RWPE1 (cell line): Measurements from ENCODE around the gene TDRD3.
"Not testable (repeated sequence)": the region's sequence is repeated elsewhere in the genome, so short reads cannot be mapped to it uniquely, and the experiment has no call there.

Experiments used
- CTCF ChIA-PET: fragments of 350-600 bp; sonication (Branson Sonifier 250); formaldehyde crosslinking; extraction: SDS; loops from one replicate; lab custom pipeline; 2021; lab: Yijun Ruan, JAX
- POLR2A ChIA-PET: fragments of 400-600 bp; formaldehyde crosslinking; extraction: SDS; loops from one replicate; lab custom pipeline; 2020; ENCODE audit warnings: antibody characterized with exemption; ENCODE audit not compliant: low non-redundant PET; lab: Yijun Ruan, JAX
- DNase-seq: peaks from one replicate; pipeline ENCODE4 v3.0.0; 2012; ENCODE audit warnings: low spot score
- H3K27ac ChIP-seq: fragments of 450-650 bp; 2 replicates; pipeline ENCODE4 v1.5.1; 2017
- TF ChIP-seq, protein P1 (sequence below): fragments of 450-650 bp; conservative IDR thresholded peaks from 2 replicates; pipeline ENCODE4 v1.5.1; 2017; ENCODE audit warnings: low read depth, mild to moderate bottlenecking

Gene TDRD3

DNA sequence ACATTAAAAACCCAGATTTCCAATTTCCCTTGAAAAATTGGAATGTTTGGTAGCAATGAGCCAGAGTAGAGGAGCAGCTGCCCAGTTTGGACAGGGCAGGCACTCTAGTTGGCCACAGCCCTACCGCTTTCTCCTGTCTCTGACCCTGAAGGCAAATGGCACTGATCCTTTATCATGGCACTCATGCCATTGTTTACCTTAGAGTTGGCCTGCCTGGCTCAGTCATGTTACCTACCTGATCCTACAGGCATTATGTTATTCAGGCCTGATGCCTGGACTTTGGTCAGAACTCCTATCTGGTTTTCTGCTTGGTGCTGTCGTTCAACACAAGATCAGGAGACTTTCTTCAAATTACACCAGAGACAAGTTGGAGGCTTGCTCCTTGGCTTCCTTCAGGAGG, 24.9 kb upstream of the TDRD3 start:
- CTCF ChIA-PET = no interaction called here
- TF ChIP-seq, protein P1, sequence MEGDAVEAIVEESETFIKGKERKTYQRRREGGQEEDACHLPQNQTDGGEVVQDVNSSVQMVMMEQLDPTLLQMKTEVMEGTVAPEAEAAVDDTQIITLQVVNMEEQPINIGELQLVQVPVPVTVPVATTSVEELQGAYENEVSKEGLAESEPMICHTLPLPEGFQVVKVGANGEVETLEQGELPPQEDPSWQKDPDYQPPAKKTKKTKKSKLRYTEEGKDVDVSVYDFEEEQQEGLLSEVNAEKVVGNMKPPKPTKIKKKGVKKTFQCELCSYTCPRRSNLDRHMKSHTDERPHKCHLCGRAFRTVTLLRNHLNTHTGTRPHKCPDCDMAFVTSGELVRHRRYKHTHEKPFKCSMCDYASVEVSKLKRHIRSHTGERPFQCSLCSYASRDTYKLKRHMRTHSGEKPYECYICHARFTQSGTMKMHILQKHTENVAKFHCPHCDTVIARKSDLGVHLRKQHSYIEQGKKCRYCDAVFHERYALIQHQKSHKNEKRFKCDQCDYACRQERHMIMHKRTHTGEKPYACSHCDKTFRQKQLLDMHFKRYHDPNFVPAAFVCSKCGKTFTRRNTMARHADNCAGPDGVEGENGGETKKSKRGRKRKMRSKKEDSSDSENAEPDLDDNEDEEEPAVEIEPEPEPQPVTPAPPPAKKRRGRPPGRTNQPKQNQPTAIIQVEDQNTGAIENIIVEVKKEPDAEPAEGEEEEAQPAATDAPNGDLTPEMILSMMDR = no peak
- H3K27ac ChIP-seq = no peak overlapping the region
- no peak for DNase-seq
- POLR2A ChIA-PET = no interaction called here

DNA sequence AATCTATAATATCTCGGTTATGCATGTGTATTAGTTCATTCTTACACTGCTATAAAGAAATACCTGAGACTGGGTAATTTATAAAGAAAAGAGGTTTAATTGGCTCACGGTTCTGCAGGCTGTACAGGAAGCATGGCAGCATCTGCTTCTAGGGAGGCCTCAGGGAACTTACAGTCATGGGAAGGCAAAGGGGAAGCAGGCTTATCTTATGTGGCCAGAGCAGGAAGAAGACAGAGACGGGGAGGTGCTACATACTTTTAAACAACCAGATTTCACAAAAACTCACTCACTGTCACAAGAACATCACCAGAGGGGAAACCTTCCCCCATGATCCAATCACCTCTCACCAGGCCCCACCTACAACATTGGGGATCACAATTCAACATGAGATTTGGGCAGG, 17.7 kb upstream of the TDRD3 start:
- DNase-seq, H3K27ac ChIP-seq, POLR2A ChIA-PET, CTCF ChIA-PET: not testable (repeated sequence)

DNA sequence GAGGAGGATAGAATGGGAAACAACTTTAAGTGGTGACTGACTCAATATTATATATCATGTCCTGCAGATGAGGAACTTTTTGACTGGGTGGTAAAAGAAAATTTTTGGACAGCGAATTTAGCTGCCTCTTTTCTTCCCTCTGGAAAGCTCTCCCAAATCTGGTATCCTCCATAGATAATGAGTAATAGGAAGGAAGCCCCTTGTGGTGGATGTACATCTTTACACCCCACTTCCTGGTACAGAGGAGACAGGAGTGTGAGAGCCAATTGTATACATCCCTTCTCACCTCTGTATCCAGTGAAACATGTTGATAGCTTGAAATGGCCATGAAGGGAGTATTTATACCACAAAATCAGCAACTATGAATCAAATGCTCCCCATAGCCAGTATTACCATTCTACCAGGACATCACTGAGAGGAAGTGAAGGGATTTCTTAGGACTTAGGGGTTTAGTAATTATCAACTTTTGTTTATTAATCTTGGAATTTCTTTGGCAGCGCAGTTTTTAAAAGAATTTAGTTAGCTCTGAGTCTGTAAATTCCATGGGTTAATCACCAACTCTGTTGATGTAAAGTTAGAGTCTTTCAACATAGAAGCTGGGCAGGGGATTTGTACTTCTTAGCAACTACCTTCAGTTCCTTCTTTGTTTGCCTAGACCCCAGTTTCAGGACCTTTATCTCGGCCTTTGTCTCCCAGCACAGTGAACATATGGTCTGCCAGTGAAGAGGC, 17.0 kb upstream of the TDRD3 start:
- no peak for DNase-seq
- POLR2A ChIA-PET = no interaction called here
- TF ChIP-seq, protein P1 = no peak
- CTCF ChIA-PET = no interaction called here
- H3K27ac ChIP-seq = no peak overlapping the region

DNA sequence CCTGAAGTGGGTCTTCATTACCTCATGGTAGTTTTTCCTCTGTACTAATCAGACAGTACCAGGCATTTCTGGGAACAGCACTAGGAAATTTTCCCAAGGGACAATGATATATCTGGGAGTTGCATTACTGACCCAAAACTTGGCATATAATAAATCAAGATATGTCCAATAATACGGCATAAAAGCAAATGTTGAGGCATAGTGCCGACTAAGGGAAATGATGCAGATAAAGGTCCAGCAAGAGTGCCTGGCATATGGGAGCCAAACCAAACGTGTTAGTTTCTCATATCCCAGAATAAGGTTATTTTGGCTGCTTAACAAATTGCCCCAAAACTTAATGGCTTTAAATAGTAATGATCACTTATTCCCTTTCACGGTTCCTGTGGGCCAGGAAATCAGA, 12.1 kb upstream of the TDRD3 start:
- no peak for DNase-seq
- POLR2A ChIA-PET = no interaction called here
- CTCF ChIA-PET = no interaction called here

DNA sequence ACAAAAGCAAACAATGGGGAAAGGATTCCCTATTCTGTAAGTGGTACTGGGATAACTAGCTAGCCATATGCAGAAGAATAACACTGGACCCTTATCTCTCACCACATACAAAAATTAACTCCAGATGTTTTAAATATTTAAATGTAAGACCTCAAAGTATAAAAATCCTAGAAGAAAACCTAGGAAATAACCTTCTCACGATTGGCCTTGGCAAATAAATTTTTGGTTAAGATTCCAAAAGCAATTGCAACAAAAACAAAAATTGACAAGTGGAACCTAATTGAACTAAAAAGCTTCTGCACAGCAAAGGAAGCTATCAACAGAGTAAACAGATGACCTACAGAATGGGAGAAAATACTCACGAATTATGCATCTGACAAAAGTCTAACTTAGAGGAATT, 10.8 kb upstream of the TDRD3 start:
- POLR2A ChIA-PET = no interaction called here
- CTCF ChIA-PET = interaction anchor here (0.7 to 1.2 kb wide), 2 partner anchors 11 to 696 kb away, joined by 3 to 4 read pairs; partner anchors contain the start of gene TDRD3
- no peak overlapping the region for H3K27ac ChIP-seq
- DNase-seq = no peak
- TF ChIP-seq, protein P1 = no peak

More for the DNA sequence above, 12.1 kb upstream of the TDRD3 start:
- no peak overlapping the region for H3K27ac ChIP-seq
- TF ChIP-seq, protein P1 = no peak

DNA sequence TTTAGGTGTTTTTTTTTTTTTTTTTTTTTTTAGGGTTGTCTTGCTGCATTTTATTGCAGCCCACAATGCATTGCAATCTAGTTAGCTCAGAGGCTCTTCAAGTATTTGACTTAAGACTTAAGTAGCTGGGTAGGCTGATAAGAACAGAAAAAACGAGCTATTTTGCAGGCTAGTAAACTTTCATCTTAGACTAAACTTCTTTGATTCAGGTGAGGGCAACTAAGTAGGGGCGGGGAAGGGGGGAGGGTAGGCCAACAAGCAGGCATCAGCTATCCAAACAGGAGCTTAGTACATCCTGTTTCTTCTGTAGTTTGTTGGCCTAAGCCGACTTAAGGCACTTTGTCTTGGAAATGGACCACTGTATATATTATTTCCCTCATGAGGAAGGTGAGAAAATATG, 4.9 kb upstream of the TDRD3 start:
- DNase-seq = no peak
- H3K27ac ChIP-seq = no peak overlapping the region
- TF ChIP-seq, protein P1 = no peak
- CTCF ChIA-PET = no interaction called here
- POLR2A ChIA-PET = no interaction called here

DNA sequence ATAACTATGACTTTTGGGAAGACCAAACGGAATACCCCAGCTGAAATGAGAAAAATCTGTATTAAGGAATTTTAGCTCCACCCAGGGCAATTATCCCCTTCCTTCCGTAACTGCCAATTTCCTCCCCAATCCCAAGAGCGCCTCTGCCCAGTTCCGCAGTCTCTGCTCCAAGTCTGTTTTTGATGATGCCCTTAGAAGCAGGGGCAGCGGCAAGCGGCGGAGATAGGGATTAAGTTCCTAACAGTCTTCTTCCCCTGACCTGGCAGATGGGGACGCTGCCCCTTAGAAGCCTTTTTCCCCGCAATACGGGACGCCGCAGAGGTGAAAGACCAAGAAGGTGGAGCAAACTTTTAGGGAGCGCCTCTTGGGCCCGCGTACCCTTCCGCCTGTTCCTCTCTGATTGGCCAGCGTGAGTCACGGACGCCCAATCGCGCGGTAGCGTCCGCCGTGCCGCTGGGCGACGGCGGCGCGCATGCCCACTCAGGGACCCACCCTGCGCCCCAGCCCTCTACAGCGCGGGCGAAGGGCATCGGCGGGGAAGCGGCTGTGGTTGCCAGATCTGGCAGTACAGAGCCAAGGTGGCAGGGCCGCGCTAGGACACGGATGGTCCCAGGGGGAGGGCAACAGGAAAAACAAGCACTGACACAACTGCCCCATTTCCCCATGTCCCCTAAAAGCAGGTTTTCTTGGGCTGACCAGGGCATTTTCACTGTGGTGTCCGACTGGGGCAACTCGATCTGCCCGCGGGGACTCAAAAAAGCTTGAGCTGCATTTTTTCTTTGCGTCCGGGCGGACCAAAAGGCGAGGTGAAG, 843 bp upstream of the TDRD3 start:
- H3K27ac ChIP-seq = peak overlapping the region; percentile 95
- POLR2A ChIA-PET = no interaction called here
- TF ChIP-seq, protein P1 = no peak
- DNase-seq = peak; percentile 90
- CTCF ChIA-PET = no interaction called here
